GM19351 (cell line): ENCODE results near the gene PARVB.

ENCODE experiments used
- ATAC-seq: cut with Tn5 transposase; IDR thresholded peaks from one replicate; pipeline ENCODE4 v1.9.1; 2021; ENCODE audit warnings: mild to moderate bottlenecking, moderate library complexity; ENCODE audit not compliant: unreplicated experiment

PARVB gene

DNA sequence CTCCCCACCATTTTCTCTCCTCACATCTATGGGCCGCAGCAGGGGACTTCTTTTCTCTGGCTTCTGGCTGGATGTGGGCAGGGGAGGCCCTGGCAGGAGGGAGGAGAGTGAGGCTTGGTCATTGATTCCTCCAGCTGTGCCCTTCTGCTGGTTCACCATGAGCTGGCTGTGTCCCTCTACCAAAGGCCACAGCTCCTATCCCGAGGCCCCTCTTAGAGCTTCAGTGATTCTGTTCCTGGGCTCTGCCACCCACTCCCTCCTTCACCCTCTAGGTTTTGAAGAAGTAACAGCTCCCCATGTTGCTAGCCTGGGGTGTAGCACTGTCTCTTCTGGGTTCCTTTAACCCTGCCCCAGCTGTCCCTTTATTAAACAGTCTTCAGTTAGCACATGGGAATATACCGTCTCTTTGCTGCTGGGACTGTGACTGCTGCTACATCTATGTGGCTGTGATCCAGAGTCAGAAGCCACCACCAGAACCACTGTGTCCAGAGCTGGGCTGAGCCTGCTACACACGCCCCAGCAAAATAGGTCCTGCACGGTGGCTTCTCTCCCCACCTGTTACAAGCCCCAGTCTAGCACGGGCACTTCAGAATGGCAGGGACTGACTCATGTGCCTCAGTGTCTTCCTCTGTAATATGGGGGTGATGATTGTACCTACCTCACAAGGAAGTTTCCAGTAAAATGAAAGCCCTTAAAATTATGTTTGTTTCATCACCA, 156.0 kb downstream of the PARVB start:
- no peak for ATAC-seq

DNA sequence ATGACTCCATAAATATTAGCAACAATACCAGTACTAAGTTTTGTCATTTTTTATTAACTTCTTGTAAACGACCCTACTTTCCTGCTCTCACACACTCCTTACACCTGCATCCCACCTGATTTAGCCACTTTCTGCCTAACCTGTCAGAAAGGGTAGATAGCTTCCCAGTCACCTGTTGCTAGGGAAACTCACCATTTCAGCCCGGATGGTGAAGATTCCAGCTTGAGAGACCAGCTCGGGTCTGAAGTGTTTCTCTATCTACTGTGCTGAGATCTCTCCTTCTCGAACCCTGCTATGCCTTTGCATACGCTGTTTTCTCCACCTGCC, 156.6 kb downstream of the PARVB start, which contains the start of gene PARVG:
PARVG (plus strand) TSS at position 220 of the 327 bp plus-strand sequence. CDS start 2,405 bp downstream, outside the sequence.
- peak; percentile 68 for ATAC-seq

DNA sequence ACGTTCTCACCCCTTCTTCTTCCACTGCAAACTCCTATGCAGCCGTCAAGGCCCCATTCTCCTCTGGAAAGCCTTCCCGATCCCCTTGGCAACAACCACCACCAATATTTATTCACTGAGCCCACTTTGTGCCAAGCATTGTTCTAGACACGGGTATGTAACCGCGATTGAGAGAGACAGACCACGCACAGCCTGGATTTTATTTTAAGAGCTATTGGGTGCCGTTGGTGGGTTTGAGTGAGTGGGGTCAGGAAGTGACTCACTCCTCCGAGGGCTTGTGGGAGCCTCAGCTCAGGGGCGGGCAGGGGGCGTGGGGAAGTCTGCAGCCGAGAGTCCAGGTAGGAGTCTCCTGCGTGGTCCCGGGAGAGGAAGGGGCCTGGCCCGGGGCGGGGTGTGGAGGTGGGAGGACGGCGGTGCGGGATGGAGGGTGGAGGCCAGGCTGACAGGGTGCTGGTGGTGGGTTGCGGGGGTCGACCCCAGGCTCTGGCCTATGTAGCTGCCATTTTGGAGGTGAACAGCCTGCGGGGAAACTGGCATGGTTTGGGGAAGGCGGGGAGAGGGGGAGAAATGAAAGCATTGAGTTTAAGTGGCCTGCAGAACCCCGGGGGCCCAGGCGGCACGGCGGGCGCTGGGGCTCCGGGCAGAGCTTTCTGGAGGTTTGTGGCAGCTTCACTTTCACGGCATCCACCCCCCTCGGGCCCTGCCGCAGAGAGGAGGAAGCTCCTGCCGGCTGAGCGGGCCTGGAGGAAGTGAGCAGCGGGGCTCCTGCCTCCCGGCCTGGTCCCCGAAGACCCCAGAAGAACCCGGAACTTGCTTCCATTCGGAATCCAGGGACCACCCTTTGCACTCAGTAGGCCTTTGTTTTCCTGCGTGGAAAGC, 157.2 kb downstream of the PARVB start:
- ATAC-seq: no peak

DNA sequence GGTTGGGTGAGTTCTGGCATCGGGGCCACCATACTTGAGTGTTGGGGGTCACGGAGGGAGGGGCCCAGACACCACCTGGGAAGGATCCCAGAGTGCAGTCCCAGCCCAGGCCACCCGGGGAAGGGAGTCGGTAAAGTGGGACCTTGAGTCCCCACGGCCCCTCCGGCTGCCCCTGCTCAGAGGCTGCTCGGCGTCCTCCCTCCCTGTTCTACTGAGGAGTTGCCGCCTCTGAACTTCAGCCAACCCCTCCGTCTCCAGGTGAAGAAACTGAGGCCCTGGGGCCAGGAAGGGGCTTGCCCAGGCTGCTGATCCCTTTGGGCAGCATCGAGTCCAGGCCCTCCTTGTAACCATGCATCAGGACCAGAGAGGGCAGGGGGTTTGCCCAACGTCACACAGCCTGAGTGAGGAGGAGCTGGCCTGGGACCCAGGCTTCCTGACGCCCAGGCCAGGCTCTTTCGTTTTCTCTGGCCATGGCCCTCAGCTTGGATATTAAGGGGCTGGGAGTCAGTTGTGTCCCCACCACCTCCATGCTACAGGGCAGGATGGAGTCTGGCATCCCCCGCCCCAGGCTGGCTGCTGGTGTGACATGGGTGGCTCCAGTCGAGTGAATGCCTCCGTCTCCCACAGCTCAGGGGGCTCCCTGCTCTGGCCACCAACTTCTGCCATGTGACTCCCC, 157.9 kb downstream of the PARVB start:
- no peak for ATAC-seq

DNA sequence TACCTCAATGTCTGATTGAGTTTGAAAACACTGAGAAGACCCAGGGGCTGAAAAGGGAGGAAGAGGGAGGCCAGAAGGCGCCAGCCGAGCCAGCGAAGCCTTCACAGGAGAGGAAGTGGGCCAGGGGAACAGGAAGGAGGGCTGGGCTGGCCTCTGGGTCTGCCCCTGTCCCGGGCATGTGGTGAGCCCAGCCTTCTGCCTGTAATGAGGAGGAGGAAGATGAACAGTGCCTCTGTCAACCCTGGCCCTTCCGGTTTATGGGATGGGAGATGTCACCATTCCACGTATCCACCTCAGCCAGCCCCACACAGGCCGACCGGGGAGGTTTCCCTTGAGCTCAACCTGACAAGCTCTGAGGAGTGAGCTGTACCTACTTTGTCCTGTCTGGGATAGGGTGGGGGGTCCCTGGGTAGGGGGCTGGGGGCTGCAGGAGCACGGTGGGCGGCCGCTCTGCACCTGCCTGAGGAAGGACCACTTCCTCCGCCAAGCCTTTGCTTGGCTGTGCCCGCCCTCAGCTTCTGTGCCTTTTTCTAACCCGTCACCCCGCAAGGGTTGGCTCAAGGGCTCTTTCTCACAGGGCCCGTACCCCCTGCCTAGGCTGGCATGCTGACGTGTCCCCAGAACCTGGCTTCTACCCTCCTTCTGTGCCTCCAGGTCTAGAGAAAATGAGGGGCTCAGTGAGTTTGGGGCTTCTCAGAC, 158.6 kb downstream of the PARVB start:
- ATAC-seq: no peak

DNA sequence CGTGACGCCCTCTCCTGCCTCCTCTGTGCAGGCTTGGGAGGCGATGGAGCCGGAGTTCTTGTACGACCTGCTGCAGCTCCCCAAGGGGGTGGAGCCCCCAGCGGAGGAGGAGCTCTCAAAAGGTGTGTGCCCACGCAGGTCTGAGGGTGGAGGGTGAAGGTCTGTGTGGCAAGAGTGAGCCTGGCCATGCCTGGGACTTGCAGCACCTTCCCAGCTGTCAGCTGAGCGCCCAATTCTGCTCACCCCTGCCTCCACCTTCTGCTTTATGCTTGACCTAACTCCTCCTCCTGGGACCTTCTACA, 159.1 kb downstream of the PARVB start:
- ATAC-seq: no peak

DNA sequence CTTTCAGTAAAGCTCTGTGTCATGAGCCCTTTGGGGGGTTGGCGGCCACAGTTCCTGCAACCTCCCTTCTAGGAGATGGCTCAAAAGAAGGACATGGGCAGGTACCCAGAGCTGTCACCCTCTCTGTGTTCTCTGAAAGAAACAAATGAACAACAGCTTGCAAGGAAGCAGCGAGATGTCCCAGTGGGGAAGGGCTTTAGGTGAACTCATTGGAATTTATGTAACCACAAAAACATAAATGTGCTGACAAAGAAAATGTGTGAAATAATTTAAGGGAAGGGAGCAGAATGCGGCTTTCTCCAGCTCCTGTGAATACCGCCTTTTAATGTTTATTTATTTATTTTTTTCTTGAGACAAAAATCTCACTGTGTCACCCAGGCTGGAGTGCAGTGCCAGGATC, 159.9 kb downstream of the PARVB start:
- ATAC-seq: no peak

DNA sequence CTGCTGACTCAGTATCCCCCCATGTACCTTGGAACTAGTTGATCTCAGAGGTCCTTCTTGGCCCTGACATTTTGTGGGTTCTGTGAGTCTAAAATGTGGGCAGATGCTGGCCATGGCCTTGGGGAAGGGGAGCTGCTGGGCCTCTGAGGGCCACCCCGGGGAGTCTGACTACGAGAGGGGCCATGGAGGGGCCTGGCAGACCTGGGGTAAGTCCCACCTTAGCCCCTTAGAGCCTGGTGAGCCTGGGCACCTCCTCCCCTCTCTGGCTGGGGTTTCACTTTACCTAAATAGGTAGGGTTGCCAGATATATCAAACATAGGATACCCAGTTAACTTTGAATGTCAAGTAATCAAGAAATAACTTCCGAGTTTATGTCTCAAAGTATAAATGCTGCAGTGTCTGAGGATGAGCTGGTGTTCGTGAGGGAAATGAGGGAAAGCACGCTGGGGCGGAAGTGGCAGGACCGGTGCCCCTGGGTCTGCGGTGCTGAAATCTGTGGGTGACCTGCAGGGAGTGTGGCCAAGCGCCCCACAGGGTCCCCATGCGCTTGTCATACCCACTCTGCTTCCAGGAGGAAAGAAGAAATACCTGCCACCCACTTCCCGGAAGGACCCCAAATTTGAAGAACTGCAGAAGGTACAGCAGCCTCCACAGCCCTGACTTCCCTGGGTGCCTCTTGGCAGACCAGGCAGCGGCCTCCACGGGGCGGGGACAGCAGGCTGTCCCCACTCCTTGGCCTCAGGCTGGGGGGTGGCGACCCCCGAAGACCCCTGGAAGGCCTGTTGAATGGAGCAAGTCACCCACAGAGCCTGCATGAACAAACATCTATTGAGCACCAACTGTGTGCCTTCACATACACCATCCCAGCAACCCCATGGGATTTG, 161.4 kb downstream of the PARVB start:
- ATAC-seq: no peak

DNA sequence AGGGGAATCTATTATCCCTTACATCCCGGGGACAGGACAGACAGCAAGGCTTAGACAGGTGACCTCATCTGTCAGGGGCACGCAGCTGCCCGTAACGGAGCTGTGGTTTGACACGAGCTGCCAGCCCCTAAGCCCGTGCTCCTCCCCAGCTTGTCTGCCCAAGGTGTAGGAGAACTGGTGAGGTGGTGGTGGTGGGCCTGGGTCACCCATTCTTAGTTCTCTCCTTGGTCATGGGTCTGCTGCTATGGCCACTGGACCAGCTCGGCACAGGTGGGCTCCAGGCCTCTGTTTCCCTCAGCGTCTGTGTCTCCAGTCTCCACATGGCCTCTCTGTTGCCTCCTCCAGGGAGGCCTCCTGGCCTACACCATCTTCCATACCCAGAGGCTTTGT, 162.0 kb downstream of the PARVB start:
- ATAC-seq: no peak

DNA sequence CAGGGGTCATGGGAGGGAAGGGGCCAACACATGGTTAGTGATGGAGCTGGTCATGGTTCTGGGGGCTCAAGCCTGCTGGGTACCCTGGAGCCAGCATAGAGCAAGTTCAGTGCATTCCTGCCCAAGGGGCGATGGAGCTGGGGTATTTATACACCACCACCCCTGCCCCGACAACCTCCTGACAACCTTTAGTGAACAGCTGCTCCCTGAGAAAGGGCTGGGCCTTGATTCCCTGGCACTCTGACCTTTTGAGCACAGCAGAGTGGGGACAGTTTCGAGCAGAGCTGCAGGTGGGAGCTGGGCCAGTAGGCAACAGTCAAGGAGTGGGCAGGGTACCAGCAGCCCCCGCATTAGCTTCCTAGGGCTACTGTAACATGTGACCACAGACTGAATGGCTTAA, 162.6 kb downstream of the PARVB start:
- no peak for ATAC-seq

DNA sequence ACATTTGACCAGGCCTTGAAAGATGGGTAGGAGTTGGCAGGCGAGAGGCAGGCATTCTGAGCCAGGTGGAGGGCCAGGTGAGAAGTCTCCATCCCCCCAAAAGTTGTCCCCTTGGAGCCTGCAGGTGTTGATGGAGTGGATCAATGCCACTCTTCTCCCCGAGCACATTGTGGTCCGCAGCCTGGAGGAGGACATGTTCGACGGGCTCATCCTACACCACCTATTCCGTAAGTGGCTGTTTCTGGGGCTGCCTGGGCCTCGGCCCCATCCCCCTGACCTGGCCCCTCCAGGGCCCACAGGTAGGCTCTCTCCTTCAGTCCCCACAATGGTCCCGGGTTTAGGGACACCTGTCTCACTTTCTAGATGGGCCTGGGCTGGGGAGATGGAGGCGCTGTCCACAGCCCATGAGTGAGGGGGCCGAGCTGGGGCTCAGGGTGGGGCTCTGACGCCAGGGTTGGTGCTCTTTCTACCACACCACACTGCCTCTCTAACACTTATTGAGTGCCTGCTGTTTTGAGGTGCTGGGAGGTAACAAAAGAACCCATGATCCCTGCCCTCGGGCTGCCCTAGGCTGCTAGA, 163.6 kb downstream of the PARVB start:
- no peak for ATAC-seq

DNA sequence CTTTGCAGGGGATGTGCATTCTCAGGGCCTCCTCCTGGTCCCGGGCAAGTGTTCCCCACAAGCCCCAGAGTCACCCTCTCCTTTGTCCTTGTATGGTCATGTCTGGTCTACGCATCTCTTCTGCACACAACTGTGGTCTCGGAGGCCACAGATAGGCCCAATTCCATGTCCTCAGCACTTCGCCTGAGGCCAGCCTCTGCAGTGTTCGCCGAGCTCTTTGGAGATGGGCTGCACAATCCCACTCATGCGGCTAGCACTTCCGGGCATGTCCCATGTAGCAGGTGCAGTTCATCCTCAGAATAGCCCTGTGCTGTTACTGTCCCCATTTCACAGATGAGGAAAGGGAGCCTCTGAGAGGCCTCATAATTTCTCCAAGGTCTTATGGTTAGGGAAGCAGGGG, 164.2 kb downstream of the PARVB start:
- ATAC-seq: no peak

DNA sequence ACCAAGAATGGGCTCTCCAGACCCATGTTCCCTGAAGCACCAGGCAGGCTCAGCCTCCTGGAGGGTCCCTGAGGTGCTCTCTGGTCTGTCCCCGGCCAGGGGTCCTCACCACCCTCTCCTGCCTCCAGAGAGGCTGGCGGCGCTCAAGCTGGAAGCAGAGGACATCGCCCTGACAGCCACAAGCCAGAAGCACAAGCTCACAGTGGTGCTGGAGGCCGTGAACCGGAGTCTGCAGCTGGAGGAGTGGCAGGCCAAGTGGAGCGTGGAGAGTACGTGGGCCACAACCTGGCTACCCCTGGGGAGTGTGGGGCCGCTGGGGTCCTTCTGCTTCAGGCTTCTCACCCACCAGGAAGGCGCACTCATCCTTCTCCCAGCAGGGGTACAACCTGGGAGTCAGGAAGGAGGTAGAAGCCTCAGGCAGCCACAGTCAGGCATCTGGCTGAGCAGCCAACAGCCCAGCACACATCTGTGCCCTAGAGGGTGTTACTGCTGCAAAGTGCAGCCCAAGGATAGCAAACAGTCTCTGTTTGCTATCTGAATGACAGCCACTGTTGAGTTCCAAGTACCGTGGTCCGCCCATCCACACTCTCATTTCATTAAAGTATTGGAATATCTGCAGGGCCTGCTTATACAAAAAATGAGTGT, 165.0 kb downstream of the PARVB start:
- no peak for ATAC-seq

DNA sequence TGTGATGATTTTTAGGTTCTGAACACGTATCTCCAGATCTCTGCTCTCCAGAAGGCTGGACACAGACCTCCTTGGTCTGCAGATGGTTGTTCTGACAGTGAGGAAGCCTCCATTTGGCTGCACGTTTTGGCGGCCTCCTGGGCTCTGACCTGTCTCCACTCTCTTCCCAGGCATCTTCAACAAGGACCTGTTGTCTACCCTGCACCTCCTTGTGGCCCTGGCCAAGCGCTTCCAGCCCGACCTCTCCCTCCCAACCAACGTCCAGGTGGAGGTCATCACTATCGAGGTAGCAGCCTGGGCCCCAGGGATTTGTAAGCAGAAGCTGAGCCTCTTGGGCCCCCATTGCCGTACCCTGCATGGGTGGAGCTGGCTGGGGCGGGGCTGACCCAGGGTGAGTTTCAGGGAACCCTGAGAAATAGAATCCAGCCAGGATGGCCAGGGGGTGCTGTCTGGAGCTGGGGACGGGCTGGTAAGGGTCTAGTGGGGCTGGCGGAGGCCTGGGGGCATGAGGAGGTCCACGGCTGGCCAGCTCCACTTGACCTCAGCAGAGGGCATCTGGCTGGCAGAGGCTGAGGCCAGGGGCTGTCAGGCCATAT, 166.4 kb downstream of the PARVB start:
- ATAC-seq: no peak

DNA sequence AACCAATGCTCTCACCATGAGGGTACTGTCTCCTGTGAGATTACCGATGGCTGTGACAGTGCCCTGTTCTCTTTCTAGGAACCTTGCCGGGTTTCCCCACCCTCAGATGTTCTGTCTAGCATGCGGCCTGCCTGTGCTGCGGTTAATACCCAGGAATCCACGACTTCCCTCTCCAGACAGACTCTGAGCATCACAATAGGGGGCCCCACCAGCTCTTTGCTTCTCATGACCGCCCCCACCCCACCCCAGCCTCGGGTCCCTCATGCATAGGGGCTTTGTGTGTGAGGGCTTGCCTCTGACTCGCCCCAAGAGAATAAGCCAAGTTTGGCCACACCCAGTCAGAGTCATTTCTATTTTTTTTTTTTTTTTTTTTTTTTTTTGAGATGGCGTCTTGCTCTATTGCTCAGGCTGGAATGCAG, 166.9 kb downstream of the PARVB start:
- ATAC-seq: no peak

DNA sequence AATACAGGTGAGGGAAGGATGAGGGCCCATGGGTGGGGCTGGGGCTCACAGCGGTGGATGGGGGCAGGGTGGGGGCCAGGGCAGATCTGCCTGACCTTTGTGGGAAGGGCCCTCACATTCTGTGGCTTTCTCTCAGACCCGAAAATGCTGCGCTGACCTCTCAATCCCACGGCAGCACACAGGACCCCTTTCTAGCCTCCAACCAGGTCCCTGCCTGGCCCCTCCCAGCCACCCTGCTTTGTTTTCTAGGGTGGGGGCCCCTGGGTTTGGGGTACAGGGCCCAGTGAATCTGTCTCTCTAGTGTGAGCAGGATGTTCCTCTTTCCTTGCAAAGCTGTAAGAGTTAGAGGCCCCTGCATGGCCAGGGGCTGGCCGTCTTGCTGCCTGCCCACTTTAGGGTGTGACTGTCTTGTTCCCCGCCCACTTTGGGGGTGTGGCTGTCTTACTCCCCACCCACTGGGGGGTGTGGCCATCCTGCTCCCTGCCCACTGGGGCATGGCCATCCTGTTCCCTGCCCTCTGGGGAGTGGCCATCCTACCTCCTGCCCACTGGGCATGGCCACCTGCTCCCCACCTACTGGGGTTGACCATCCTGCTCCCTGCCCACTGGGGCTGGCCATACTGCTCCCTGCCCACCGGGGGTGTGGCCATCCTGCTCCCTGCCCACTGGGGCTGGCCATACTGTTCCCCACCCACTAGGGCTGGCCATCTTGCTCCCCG, 168.2 kb downstream of the PARVB start:
- ATAC-seq: no peak

DNA sequence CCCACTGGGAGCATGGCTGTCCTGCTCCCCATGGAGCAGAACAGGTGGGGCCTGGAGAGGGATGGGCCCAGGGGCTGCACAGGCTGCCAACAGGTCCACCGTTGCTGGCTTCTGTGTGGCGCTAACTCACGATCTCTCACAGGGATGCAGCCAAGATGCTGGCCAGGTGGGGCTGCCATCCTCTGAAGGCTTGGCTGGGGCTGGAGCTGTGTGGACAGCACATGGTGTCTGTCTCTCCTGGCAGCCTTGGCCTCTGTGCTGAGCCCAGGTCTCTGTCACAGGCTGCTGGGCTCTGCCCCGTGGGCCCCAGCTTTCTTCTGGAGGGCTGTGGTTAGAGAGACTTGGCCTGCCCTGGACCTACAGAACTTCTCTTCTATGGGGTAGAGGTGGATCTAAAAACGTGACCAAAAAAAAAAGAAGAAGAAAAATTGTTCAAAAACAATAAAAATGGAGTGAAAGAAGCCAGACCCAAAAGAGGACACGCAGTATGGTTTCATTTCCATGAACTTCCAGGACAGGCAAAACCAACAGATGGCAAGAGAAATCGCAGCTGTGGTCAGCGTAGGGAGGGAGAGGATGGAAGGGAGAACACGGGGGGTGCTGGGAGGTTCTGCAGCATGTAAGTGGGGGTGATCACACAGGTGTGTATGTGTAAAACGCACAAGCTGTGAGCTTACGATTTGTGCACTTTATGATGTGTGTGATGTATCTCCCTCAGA, 168.9 kb downstream of the PARVB start:
- ATAC-seq: no peak

DNA sequence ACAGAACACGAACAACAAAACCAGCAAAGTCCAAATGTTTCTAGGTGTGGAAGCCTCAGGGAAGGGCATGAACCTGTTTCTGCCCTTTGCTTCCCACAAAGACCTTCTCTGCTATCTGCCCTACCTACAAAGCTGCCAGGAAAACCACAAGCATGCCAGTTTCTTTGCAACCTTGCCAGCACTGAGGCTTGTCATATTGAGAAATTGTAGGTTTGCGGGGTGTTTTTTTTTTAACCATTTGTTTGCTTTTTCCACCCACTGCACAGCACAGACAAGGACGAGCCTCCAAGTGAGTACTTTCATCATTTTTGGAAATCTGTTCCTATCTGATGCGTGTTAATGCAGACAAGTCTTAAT, 169.4 kb downstream of the PARVB start:
- no peak for ATAC-seq
